Choroid plexus epithelial cell (primary cell): ENCODE data around the gene MPPED1.

Experiments used
- DNase-seq: peaks from one replicate; pipeline ENCODE4 v3.0.0-alpha.2; 2010; ENCODE audit warnings: low read depth
- H3K4me3 ChIP-seq: 2 replicates; pipeline ENCODE4 v1.5.1; 2011; ENCODE audit warnings: low read depth, mild to moderate bottlenecking, control low read depth, low read length, moderate library complexity
- TF ChIP-seq, protein P1 (sequence below): conservative IDR thresholded peaks from 2 replicates; pipeline ENCODE4 v1.5.1; 2011; ENCODE audit warnings: low read depth, mild to moderate bottlenecking, control low read depth, inconsistent platforms, low read length, moderate library complexity

MPPED1 gene

GRCh38 chr22:43419371-43420080, 7.7 kb downstream of the MPPED1 start:
- H3K4me3 ChIP-seq: no peak overlapping the region
- TF ChIP-seq, protein P1, sequence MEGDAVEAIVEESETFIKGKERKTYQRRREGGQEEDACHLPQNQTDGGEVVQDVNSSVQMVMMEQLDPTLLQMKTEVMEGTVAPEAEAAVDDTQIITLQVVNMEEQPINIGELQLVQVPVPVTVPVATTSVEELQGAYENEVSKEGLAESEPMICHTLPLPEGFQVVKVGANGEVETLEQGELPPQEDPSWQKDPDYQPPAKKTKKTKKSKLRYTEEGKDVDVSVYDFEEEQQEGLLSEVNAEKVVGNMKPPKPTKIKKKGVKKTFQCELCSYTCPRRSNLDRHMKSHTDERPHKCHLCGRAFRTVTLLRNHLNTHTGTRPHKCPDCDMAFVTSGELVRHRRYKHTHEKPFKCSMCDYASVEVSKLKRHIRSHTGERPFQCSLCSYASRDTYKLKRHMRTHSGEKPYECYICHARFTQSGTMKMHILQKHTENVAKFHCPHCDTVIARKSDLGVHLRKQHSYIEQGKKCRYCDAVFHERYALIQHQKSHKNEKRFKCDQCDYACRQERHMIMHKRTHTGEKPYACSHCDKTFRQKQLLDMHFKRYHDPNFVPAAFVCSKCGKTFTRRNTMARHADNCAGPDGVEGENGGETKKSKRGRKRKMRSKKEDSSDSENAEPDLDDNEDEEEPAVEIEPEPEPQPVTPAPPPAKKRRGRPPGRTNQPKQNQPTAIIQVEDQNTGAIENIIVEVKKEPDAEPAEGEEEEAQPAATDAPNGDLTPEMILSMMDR: no peak
- DNase-seq: no peak

- H3K4me3 ChIP-seq: no peak overlapping the region
- TF ChIP-seq, protein P1: no peak
- DNase-seq: no peak
These were observed 9.3 kb downstream of the MPPED1 start for GRCh38 chr22:43421046-43421665.

DNA sequence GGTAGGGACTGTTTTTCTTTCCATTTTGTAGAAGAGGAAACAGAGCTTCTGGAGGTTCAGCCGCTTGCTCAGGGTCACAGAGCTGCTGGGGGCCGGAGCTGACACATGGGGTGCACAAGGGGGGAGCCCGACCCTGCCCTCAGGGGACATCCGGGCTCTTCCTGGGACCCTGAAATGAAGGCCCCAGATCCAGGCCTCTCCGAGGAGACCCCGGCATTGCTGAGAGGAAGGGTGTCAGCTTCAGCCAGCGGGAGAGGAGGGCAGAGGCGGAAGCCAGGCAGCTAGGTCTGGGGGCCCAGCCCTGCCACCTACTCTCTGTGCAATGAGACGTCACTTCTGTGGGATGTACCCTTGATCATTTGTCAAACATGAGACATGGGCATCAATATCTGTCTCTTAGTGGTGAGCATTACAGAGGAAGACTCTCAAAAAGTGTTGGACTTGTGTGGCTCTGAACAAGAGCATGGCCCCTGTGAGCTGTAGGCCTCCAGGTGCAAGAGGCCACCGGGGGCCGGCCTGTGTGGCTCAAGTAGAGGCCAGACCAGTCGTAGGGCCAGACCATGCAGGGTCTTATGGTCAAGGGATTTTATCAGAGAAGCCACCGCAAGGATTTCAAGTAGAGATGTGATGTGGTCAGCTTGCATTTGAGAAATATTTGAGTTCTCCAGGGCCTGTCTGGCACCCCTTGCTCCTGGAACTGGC, 10.3 kb downstream of the MPPED1 start:
- TF ChIP-seq, protein P1: no peak
- no peak overlapping the region for H3K4me3 ChIP-seq
- DNase-seq: no peak

DNA sequence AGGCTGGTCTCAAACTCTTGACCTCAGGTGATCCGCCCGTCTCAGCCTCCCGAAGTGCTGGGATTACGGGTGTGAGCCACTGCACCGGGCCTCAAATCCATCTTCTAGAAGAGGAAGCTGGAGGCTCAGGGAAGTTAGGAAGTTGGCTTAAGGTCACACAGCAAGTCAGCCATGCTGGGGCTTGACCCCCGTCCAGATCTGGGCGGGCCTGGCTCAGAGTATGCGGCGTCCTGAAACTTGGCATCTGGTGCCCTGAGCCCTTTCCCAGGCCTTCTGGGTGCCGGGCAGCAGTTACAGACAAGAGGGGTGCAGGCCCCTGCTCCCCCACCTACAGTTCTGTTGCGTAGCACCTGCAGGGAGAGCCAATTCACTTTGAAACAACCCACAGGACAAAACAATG, 11.2 kb downstream of the MPPED1 start:
- DNase-seq: no peak
- TF ChIP-seq, protein P1: no peak
- no peak overlapping the region for H3K4me3 ChIP-seq

GRCh38 chr22:43424201-43424600, 12.4 kb downstream of the MPPED1 start:
- no peak for DNase-seq
- no peak overlapping the region for H3K4me3 ChIP-seq
- TF ChIP-seq, protein P1: no peak

GRCh38 chr22:43424666-43425630, 13.1 kb downstream of the MPPED1 start:
- no peak for DNase-seq
- no peak overlapping the region for H3K4me3 ChIP-seq

More at GRCh38 chr22:43424666-43425630, 13.1 kb downstream of the MPPED1 start:
- TF ChIP-seq, protein P1: no peak
